GM04504 (cell line): ENCODE measurements around the gene TNFRSF18.

ENCODE experiments used
- DNase-seq: peaks from one replicate; pipeline ENCODE4 v3.0.0-alpha.2; 2012; ENCODE audit warnings: low read depth

Gene TNFRSF18

DNA sequence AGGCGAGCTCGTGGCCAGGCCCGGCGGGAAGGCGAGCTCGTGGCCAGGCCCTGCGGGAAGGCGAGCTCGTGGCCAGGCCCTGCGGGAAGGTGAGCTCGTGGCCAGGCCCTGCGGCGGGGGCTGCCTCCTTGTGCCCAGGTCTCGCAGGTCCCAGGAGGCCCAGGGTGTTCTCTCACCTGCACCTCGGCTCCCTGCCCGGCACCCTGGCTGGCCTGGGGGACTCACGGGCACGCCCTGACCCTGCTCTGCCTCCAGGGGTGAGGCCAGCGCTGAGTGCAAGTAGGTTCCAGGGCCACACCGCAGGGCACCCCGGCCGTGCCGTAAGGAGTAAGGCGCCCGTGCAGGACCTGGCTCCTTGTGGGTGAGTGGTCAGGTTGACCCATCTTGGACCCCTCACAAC, 21.0 kb upstream of the TNFRSF18 start:
- no peak for DNase-seq

DNA sequence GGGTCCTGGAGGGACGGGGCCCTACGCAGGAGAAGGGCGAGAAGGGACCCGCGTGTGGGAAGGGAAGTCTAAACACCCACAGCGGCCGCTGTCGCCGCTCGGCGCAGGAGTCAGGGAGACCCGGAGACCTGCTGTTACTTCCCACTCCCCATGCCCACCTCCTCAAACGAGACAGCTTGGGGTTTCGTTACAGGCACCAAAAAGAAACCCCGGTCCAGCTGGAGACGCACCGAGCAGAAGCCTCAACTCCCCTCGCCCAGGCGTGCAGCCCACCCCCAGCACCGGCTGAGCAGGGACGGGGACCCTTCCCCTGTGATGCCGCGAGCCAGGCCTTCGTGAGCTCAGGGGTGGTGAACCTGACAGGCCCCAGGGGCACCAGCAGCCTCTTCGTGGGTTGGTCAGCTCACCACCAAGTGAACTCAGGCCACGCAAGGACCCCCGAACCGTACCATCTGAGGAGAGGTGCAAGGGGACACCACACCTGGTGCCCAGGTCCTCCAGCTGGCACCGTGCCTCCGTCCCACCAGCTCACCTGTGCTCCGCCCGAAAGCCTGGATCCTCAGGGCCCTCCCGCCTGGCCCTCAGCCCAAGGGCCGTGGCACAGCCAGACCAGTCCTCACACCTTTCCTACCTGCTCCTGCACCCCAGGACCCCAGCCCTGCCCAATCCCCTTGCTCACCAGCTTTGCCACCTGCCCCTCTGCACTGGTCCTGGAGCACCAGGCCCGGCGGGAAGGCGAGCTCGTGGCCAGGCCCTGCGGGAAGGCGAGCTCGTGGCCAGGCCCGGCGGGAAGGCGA, 20.4 kb upstream of the TNFRSF18 start:
- no peak for DNase-seq

DNA sequence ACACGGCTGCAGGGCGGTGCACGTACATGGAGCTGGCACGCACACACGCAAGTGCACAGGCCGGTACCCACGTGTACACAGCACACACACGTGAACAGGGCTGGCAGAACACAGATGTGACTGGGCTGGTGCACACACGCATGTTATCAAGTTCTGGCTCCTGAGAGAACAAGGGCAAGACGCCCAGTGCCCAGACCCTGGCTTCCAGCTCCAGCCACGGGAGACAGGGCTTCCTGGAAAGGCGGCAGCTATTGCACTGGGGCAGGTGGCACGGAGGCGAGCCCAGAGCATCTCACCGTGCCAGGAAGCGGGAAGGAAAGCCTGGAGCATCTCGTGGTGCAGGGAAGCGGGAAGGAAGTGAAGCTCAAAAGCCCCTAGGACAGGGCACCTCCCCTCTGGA, 19.5 kb upstream of the TNFRSF18 start:
- DNase-seq: no peak

DNA sequence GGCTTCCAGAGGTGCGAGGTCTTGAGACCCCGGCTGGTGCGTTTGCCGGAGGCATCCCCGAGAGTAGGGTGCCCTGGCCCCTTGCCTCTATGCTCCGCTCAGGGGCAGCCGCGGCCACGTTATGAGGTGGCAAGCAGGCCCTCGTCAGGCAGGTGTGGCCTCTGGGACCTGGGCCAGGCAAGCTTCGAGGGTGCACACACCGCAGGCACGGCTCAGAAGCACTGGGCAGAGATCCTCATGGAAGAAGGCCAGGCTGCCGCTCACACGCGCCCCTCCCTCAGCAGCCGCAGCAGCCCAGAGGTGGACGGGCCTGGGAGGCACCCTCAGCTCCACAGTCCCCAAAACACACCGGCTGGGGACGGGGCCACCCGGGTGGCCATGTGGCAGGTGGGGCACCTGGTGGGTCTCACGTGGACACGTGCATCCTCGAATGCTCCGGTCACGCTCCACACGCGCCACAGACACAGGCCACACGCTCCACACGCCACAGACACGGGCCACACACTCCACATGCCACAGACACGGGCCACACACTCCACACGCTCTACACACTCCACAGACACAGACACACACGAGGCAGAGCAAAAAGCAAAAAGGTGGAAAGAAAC, 18.9 kb upstream of the TNFRSF18 start:
- DNase-seq: no peak

DNA sequence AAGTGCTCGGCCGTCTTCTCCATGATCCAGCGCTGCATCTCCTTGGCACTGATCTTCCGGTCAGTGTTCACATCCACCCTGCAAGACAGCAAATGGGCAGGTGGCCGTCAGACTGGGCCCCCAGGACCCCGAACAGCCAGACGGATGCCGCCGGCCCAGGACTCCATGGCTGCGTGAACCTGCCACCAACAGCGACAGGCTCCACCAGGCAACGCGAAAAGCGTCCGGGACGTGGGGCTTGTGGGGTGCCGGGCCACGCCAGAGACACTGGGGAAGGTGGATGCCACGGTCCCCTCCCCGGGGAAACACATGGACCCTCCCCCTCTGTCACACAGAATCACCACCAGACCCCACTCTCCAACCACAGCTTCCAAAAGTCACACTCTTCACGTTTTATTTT, 17.5 kb upstream of the TNFRSF18 start:
- no peak for DNase-seq

DNA sequence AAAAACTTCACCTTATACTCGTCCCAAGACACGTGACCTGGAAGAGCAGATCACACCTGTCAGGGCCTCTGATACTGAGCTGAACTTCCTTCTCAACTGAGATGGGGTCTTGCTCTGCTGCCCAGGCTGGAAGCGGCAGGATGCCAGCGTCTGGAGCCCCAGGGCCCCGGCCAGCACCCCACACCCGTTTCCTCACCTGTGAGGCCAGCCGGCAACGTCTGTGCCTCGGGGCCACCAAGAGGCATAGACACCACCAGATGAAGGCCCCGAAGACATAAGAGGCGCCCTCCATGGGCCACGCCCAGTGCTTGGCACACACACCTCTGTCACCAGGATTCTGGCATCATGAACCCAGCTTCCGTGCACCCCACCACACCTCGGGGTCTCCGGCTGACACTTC, 16.9 kb upstream of the TNFRSF18 start:
- no peak for DNase-seq

DNA sequence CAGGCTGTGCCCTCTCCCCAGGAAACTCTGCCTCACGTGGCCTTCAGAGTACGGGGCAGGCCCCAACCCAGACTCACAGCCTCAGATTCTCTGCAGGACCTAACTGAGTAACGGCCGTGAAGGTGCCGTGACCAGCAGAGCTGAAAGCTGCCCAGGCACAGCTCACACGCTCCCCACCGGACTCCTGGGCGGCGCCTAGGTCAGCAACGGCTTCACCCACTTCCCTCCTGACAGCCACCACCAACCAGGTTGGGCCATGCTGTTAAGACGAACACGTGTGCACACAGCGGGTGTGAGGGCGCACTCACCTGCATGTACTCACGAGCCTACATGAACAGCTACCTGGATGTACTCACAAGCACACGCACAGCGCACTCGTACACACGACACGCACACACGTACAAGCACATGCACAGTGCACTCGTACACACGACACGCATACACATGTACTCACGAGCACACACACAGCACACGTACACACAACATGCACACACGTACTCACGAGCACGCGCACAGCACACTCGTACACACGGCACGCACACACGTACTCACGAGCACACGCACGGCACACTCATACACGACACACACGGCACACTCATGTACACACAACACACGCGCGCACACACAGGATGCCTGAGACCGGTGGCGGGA, 16.3 kb upstream of the TNFRSF18 start:
- DNase-seq: no peak

DNA sequence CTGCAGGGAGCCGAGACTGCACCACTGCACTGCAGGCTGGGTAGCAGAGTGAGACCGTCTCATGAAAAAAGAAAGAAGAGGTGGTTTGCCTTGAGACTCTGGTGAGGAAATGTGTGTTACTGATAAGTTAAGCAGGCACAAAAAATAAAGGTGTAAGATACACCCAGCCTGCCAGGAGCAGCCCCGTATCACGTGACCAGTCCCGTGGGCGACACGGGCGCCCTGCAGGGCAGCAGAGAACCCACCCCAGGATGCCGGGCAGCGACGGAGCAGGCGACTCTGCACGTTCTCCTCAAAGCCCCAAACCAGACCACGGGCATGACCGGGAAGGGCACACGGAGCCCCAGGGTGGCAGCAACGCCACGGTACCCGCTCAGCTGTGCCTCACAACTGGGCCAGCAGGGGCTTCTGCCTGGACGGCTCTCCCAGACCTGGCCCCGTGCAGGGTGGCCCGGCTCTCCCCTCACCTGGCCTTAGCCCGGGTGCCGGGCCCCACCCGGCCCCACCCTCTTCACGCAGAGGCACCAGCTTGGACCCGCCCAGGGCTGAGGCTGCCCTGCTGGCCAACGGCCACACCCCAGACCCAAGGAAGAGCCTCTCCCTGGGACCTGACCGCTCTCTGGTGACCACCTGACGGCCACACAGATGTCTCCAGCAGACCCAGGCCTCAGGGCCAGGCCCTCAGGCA, 15.6 kb upstream of the TNFRSF18 start:
- DNase-seq: no peak

DNA sequence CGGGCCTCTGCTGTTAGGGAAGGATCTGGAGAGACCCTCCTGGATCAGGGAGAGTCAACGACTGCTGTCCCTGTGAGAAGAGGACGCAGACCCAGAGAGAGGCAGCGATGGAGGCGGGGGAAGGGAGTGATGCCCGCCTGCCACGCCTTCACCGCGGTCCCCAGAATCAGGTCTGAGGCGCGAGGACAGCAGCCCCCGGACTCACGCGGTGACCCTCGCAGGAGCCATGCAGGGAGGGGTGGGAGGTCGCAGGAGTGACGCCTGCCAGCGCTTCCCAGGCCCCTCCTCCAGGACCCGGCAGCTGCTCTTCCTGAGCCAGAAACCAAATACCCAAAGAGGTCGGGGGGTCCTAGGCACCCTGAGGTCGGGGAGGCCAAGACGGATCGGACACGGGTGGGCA, 13.8 kb upstream of the TNFRSF18 start:
- DNase-seq: no peak

DNA sequence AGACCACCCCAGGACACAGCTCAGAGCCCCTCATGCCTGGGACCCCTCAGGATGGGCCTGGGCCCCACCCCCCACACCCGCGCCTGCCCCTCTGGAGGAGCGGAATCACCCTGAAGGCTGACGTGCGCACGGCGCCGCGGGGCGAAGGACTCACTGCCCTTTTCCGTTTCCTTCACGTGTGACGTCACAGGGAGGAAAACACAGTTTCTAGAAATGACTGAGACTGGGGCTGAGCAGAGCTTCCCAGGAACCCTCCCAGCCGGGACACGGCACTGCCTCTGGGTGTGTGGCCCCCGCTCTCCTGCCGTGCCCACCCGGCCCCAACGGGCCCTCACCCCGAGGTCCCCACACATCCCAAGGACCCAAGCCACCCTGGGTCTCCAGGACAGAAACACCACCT, 12.9 kb upstream of the TNFRSF18 start:
- DNase-seq: no peak

DNA sequence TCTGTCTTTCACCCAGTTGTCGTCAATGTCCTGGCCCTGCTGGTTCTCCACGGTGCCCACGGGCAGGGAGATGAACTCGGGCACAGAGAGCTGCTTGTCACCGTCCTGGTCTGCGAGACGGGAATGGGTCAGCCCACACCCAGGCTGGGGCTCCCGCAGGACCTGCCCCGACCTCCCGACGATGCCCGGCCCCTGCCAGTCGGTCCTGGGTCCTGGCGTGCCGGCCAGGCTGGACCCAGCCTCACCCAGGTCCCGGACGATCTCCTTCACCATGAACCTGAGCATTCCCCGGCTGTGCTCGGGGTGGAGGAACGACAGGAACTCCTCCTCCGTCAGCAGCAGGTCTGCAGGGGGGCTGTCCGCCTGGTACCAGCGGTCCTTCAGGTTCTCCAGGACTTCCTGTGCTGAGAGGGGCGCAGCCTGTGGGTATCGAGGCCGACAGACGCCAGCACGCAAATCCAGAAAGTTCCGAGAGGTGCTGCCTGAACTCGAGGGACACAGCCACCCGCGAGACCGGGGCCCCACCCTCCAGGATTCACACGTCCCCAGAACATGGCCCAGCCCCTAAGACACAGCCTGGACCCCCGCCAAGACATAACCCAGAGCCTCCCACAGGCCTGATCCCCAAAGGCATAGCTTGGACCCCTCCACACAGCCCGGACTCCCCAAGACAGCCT, 12.3 kb upstream of the TNFRSF18 start:
- no peak for DNase-seq

DNA sequence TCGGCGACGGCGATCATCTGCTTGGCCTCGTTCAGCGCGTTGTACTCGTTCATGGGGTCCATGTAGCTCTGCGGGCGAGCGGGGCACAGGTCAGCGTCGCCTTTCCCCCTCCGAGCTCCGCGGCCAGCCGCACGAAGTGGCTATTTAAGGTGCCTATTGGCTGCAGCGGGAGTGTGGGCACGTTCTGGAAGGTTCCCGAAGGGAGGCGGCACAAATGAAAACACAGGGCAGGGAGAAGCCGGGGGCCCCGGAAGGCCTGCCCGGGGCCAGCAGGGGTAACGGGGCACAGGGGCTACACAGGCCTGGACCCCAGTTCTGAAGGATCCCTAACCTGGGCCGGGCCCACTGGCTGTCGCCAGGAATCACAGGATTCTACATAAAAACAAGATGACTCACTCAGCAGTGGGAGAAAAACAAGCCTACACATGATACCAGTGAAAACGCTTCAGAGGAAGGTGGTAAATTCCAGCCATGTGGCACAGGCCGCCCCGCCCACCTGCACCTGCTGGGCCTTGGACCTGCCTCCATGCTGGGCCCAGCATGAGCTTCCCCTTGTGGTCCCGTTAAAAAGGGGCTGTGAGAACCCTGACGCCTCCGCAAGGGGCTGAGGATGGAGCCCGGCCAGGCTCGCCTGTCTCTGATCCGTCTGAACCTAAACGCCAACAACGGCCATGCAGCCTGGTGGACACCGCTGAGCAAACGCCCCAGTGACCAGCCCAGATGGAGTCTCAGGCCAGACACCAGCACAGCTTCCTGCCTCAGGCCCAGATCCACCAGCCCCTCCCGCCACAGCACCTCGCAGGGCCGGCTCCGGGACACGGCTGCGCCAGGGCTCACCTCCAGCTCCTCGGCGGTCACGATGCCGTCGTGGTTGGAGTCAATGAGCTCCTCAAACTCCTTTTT, 11.5 kb upstream of the TNFRSF18 start:
- no peak for DNase-seq

DNA sequence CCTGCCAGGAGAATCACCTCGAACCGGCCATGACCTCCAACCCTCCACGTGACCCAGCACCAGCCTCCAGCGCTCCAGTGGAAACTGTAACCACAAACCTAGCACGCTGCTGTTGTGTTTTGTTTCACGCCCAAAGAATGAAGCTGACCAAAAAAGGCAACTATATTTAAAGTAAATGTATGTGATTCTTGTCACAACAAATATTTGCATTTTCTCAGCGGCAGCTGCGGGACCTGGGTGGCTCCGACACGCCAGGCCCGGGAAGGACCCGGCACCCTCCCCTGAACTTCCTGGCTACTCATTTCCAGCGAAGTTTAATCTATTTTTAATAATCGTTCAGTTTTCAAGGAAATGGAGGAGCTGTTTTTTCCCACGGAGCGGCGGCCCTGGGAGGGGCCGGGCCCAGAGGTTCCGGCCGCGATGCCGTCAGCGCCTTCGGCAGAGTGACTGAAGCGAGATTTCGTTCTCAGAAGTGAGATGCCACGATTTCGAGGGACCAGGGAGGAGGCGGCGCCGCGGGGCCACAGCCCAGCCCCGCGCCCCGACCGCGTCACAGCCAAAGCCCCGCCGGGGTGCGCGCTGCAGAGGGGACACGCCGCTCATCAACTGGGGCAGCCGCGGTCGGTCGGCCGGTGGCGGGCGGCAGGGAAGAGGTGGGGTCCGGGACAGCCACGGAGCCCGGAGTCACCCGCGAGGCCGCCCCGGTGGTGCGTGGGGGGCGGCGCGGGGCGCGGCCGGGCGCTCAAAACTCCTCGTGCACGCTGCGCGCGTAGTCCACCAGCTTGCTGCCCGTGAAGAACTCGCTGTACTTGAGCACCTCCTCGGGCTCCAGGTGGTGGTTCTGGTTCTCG, 10.6 kb upstream of the TNFRSF18 start:
- DNase-seq: no peak

DNA sequence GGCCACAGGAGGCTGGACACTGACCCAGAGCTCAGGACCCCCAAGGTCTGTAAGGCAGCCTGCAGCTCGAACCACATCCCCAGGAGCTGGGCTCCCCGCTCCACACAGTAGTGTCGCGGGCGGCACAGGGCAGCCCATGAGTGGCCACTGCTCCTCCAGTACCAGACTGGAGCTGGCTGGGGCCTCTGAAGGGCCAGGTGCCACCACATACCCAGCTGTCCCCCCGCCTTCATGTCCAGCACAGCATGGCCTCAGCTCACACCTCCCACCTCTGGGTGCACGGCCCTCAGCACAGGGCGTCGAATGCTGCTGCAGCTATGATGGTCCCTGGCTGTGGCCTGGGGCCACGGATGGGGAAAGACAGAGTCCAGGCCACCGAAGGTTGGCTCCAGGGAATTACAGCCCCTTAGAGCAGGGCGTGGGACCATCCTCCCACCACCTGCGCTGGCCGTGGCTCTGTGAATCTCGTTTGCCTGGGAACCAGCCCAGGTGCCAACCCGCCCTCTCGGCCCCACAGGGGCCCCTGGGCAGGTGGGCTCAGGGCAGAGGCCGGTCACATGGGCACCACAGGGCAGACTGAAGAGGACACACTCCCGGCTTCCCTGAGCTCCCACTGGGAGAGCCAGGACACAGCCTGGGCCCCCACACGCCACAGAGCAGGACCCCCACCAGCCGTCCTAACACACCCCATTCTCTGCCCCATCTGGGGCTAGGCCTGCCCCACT, 9.7 kb upstream of the TNFRSF18 start:
- DNase-seq: no peak

DNA sequence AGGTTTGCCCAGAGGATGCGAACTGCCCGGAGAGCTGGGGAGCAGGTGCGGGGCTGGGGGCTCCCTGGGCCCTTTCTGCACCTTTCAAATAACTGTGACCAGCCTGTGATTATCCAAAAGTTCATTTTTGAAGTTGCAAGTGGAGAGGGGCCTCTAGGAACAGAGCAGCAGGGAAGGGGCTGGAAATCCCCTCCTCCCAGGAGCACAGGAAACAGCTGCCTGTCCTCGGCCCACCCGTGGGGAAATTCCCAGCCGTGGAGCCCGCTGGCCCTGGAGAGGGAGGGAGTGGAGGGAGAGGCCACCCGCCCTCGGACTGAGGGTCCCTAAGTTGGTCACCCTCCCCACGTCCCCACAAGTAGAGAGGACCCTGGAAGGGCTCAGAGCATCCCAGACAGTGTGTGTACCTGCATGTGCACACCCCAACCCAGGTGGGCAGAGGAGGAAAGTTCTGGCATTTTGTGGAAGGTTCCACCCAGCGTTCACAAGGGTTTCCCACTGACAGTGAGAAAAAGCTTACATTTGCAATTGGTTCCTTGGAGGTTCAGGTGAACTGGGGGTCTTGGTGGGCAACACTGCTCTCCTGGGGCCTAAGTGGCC, 8.8 kb upstream of the TNFRSF18 start:
- DNase-seq: no peak

DNA sequence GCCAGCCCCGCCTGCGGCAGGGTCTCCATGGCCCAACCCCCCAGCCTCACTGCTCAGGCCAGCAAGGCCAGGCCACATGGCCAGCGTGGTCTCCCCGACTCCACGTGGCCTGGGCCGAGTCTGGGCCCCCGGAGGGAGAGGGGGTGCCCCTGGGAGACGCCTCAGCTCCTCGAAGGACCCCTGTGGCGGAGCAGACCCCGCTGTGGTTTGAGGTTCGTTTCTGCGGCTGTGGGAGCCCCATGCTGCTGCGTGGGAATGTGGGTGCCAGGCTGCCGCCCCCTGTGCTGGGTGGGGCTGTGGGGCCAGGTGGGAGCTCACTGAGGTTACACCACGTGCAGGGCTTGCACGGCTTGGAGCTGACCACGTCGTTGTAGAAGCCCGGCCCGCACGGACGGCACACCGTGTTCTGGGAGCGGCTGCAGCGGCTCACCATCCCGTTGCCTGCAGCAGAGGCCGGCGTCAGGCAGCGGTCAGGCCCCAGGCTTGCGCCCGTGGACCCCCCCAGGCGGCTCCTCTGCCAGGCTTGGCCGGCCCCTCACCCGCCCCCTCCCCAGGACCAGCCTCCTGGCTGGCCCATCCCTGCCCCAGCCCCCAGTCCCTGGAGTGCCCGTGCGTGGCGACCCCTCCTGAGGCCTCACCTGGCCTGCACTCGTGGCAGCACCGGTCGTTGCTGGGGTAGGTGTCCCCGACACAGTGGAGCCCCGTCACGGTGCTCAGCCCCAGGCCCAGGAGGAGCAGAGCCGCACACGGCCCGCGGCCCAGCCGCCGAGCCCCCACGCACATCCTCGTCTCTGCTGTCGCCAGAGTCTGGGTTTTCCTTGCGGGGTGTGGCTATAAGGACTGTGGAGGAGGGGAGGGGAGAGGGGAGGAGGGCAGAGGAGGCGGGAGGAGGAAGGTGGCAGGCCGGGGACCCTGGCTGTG, 7.2 kb upstream of the TNFRSF18 start, which contains the start of gene TNFRSF4:
Gene TNFRSF4, minus strand, starts transcription at position 809 of the 921 bp plus-strand sequence. Its CDS starts 26 bp downstream, at position 783.
- no peak for DNase-seq

DNA sequence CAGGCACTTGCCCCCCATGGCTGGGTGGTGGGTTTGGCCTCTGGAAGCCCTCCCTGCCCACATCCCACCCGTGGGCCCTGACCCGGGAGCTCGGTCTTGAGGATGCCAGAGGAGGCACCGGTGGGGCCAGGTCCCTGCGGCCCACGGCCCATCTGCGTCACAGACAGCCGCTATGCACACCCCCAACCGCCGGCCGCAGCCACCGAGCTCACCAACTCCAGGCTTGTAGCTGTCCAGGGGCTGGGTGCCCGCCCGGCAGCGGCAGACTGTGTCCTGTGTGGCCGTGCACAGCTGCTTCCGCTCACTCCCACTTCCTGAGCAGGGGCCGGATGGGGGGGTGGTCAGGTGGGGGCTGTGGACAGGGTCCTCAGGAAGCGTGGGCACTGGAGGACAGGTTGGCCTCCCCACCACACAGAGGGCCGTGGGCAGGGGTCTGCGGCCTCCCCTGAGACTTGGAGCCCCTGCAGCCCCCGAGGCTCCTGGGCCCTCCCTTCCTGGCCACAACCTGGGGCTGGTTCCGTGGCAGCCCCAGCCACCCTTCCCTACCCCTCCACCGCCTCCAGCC, 6.5 kb upstream of the TNFRSF18 start:
- no peak for DNase-seq
